Measurements from ENCODE around the gene HDAC9.

The HDAC9 gene

DNA sequence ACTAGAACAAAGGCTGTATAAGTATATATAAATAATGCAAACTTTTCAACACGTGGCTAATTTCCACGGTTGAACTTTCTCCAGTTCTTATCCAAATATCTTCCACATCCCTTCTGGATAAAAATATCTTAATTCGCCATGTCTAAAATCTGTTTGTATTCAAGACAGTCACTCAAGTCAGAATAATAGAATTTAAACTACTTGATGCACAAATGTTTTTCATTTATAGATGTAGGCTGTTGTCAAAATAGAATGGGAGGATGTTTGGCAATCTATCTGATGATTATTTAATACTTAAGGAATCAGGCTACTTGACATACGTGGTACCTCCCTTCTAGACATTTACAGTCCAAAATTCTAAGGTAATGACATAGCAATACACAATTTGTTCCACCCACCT lies 417.6 kb downstream of the HDAC9 start:
- no peak overlapping the region for H3K23ac ChIP-seq (ENCODE audit: low read length)
- H3K9ac ChIP-seq (ENCODE audit: low read length) = no peak overlapping the region
- no peaks in the 10 kb centered on the region for H3K79me1 ChIP-seq (ENCODE audit: low read length)
- no peaks in the 10 kb centered on the region for H3K36me3 ChIP-seq (ENCODE audit: control insufficient read depth, insufficient read depth, low read length)
- H3K56ac ChIP-seq (ENCODE audit: low read length) = no peak overlapping the region
- H4K8ac ChIP-seq (ENCODE audit: low read depth, low read length) = no peak overlapping the region
- H3K4ac ChIP-seq (ENCODE audit: low read depth, low read length) = no peak overlapping the region
- no peak overlapping the region for H3K4me2 ChIP-seq (ENCODE audit: low read length)
- H3K4me3 ChIP-seq (ENCODE audit: low read length) = no peak overlapping the region
- H3K4me1 ChIP-seq (ENCODE audit: control insufficient read depth, low read depth, low read length) = no peaks in the 10 kb centered on the region
- WGBS (ENCODE audit: extremely low coverage, insufficient coverage, low lambda C conversion rate) = no CpG with 5 or more reads among the region's 4 CpGs
- no peak for DNase-seq
- no peaks in the 10 kb centered on the region for H3K79me2 ChIP-seq (ENCODE audit: control insufficient read depth, insufficient read depth, low read length)
- H2BK5ac ChIP-seq (ENCODE audit: low read length) = no peak overlapping the region
- no peak overlapping the region for H2BK120ac ChIP-seq (ENCODE audit: low read depth, low read length)
- no peaks in the 10 kb centered on the region for H3K27me3 ChIP-seq (ENCODE audit: insufficient read depth, low read length, poor library complexity)
- no peak overlapping the region for H2BK15ac ChIP-seq (replicated peaks; ENCODE audit: low read depth)
- H3K27ac ChIP-seq (ENCODE audit: low read depth, low read length) = no peak overlapping the region
- no peak overlapping the region for H2AK5ac ChIP-seq (ENCODE audit: low read length)
- H4K5ac ChIP-seq (ENCODE audit: low read length) = no peak overlapping the region
- no peak overlapping the region for H3K18ac ChIP-seq (ENCODE audit: low read length)

DNA sequence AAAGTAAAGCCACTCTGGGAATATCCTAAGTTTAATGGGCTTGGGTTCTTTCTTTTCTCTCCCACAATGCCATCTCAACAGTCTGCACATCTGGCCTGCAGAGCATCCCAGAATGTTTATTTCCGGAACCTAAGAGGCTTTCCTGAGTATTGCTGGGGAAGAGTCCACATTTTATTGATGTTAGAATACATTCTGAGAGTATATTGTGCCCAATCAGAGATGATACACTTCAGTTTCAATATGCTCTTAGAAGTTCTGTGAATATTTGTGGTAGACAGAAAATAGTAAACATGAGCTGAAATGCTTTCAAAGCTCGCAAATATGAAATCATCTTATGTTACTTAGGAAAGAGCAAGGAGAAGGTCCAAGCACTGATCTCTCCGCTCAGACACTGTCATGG lies 421.3 kb downstream of the HDAC9 start:
- Histone ChIP-seq H2BK15ac (replicated peaks; ENCODE audit: low read depth) (no peak overlapping the region), H3K27ac (ENCODE audit: low read depth, low read length) (no peak overlapping the region), H3K23ac (ENCODE audit: low read length) (no peak overlapping the region), H3K79me2 (ENCODE audit: control insufficient read depth, insufficient read depth, low read length) (no peaks in the 10 kb centered on the region), H3K27me3 (ENCODE audit: insufficient read depth, low read length, poor library complexity) (no peaks in the 10 kb centered on the region), H4K8ac (ENCODE audit: low read depth, low read length) (no peak overlapping the region), H3K56ac (ENCODE audit: low read length) (no peak overlapping the region), H3K4me2 (ENCODE audit: low read length) (no peak overlapping the region), H3K9ac (ENCODE audit: low read length) (no peak overlapping the region), H3K18ac (ENCODE audit: low read length) (no peak overlapping the region), H3K36me3 (ENCODE audit: control insufficient read depth, insufficient read depth, low read length) (no peaks in the 10 kb centered on the region), H2BK120ac (ENCODE audit: low read depth, low read length) (no peak overlapping the region), H2BK5ac (ENCODE audit: low read length) (no peak overlapping the region), H2AK5ac (ENCODE audit: low read length) (no peak overlapping the region), H3K4me3 (ENCODE audit: low read length) (no peak overlapping the region), H3K4ac (ENCODE audit: low read depth, low read length) (no peak overlapping the region), H3K79me1 (ENCODE audit: low read length) (no peaks in the 10 kb centered on the region), H3K4me1 (ENCODE audit: control insufficient read depth, low read depth, low read length) (no peaks in the 10 kb centered on the region), H4K5ac (ENCODE audit: low read length) (no peak overlapping the region)
- no peak for DNase-seq
- WGBS (ENCODE audit: extremely low coverage, insufficient coverage, low lambda C conversion rate) = no CpG with 5 or more reads among the region's 3 CpGs

DNA sequence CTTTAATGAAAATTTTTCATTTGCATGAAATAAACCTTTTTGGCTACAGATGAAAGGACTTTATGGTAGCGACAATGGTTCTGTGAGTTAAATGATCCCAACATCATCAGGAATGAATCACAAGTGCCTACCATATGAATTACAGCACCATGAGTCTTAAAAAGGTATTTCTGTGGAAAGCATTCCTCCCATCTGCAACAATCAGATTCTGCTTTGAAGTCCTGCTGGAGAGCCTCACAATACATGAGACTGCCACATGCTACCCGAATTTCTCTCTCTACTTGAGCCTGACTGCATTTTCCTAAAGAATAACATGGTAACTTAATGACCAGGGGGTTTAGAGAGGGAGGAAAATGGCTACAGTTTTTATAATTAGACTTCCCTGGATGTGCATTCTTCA lies 431.6 kb downstream of the HDAC9 start:
- H3K4me1 ChIP-seq (ENCODE audit: control insufficient read depth, low read depth, low read length) = no peaks in the 10 kb centered on the region
- WGBS (ENCODE audit: extremely low coverage, insufficient coverage, low lambda C conversion rate) = no CpG with 5 or more reads among the region's 2 CpGs
- no peak overlapping the region for H3K4me2 ChIP-seq (ENCODE audit: low read length)
- H3K79me2 ChIP-seq (ENCODE audit: control insufficient read depth, insufficient read depth, low read length) = no peaks in the 10 kb centered on the region
- no peaks in the 10 kb centered on the region for H3K36me3 ChIP-seq (ENCODE audit: control insufficient read depth, insufficient read depth, low read length)
- H3K56ac ChIP-seq (ENCODE audit: low read length) = no peak overlapping the region
- H3K18ac ChIP-seq (ENCODE audit: low read length) = no peak overlapping the region
- no peak overlapping the region for H3K4ac ChIP-seq (ENCODE audit: low read depth, low read length)
- no peak overlapping the region for H4K8ac ChIP-seq (ENCODE audit: low read depth, low read length)
- H2BK120ac ChIP-seq (ENCODE audit: low read depth, low read length) = no peak overlapping the region
- no peak overlapping the region for H3K23ac ChIP-seq (ENCODE audit: low read length)
- no peak overlapping the region for H3K9ac ChIP-seq (ENCODE audit: low read length)
- H2BK15ac ChIP-seq (replicated peaks; ENCODE audit: low read depth) = no peak overlapping the region
- no peaks in the 10 kb centered on the region for H3K79me1 ChIP-seq (ENCODE audit: low read length)
- no peak overlapping the region for H3K4me3 ChIP-seq (ENCODE audit: low read length)
- H3K27ac ChIP-seq (ENCODE audit: low read depth, low read length) = no peak overlapping the region
- no peak overlapping the region for H2AK5ac ChIP-seq (ENCODE audit: low read length)
- H3K27me3 ChIP-seq (ENCODE audit: insufficient read depth, low read length, poor library complexity) = no peaks in the 10 kb centered on the region
- H4K5ac ChIP-seq (ENCODE audit: low read length) = no peak overlapping the region
- no peak for DNase-seq
- no peak overlapping the region for H2BK5ac ChIP-seq (ENCODE audit: low read length)

DNA sequence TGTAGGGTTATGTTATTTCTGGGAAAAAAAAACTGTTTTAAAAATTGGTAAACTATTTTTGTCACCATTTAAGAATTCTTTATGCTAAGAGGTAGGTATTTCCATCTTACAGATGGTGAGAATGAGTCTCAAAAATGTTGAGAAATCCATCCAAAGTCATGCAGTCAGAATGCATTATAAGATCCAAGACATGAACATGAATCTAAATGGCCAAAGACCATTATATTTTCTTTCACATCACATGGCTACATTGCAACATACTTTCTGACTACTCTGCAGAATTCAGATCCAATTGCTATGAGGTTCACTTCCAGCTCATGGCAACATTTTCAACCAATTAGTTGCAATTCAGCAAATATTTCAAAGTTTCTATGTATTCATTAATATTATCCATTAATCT lies 440.7 kb downstream of the HDAC9 start:
- Histone ChIP-seq H3K79me2 (ENCODE audit: control insufficient read depth, insufficient read depth, low read length) (no peaks in the 10 kb centered on the region), H2BK120ac (ENCODE audit: low read depth, low read length) (no peak overlapping the region), H3K4me2 (ENCODE audit: low read length) (no peak overlapping the region), H3K4me1 (ENCODE audit: control insufficient read depth, low read depth, low read length) (peaks cover 2% of the 10 kb centered on the region), H3K4me3 (ENCODE audit: low read length) (no peak overlapping the region), H3K27ac (ENCODE audit: low read depth, low read length) (no peak overlapping the region), H3K27me3 (ENCODE audit: insufficient read depth, low read length, poor library complexity) (no peaks in the 10 kb centered on the region), H3K23ac (ENCODE audit: low read length) (no peak overlapping the region), H2BK5ac (ENCODE audit: low read length) (no peak overlapping the region), H3K18ac (ENCODE audit: low read length) (no peak overlapping the region), H3K9ac (ENCODE audit: low read length) (no peak overlapping the region), H2BK15ac (replicated peaks; ENCODE audit: low read depth) (no peak overlapping the region), H4K8ac (ENCODE audit: low read depth, low read length) (no peak overlapping the region), H3K56ac (ENCODE audit: low read length) (no peak overlapping the region), H3K36me3 (ENCODE audit: control insufficient read depth, insufficient read depth, low read length) (no peaks in the 10 kb centered on the region), H4K5ac (ENCODE audit: low read length) (no peak overlapping the region), H2AK5ac (ENCODE audit: low read length) (no peak overlapping the region), H3K4ac (ENCODE audit: low read depth, low read length) (no peak overlapping the region), H3K79me1 (ENCODE audit: low read length) (no peaks in the 10 kb centered on the region)
- no peak for DNase-seq

DNA sequence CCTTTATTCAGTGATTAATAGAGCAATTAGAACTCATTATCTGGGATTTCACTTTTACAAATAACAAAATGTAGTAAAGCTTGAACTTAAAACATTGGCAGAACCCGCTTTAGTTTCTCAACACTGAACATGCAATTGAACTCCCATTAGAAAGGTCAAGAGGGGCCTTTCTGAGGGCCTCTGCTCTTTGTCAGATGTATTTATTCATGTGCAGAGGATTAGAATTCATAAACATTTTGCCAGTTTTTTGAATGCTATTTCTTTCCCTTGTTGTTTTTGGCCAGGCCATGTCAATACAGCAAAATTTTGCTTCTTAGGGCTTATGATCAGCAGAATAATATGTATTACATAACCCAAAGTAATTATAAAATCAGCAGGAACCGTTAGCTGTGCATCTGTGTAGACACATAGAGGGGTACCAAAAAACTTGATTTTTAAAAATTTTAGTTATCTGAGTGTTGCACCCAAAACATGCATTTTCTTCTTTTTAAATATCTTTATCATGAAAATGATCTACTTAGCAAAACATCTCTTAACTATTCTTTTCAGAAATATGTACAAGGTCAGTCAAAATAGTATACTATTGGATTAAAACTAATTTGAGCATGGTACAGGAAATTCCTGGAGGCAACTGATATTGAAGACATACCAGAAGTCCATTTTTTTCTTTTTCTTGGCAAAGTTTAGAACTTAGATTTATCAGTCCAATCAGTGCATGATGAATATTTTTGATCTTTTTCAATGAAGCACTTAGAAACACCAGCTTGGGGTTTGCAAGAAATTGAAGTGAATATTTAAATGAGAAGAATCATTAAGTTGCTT lies 444.4 kb downstream of the HDAC9 start:
- Histone ChIP-seq H2AK5ac (ENCODE audit: low read length) (no peak overlapping the region), H2BK5ac (ENCODE audit: low read length) (peak overlapping the region; percentile 43)

DNA sequence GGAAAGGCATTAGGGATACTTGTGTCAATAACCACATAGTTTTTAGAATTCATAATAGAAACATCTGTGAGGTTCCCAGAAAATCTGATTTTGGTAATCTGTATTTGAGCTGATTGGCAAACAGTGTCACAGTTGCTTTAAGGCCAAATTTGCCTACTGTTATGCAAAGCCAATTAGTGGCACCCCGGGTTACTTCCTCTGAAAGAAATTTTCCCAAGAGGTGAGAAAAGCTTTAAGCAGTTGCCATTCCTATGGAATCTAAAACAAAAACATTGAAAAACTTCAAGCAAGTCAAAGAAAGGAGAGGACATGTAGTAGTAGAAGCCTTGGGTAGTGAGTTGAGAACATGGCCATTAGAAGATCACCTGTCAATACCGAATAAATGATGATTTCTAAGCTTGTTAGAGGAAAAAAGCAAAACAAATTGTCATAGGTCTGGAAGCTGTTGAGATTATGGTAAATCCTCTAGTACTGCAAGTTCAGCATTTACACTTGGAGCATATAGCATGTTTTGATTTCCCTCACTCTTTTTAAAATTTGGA lies 445.1 kb downstream of the HDAC9 start:
- no peaks in the 10 kb centered on the region for H3K36me3 ChIP-seq (ENCODE audit: control insufficient read depth, insufficient read depth, low read length)
- no peak overlapping the region for H4K5ac ChIP-seq (ENCODE audit: low read length)
- H3K18ac ChIP-seq (ENCODE audit: low read length) = no peak overlapping the region
- peaks cover 4% of the 10 kb centered on the region for H3K4me1 ChIP-seq (ENCODE audit: control insufficient read depth, low read depth, low read length)
- peak; percentile 96 for DNase-seq
- H3K4me2 ChIP-seq (ENCODE audit: low read length) = no peak overlapping the region
- H3K27me3 ChIP-seq (ENCODE audit: insufficient read depth, low read length, poor library complexity) = no peaks in the 10 kb centered on the region
- H3K23ac ChIP-seq (ENCODE audit: low read length) = no peak overlapping the region
- no peak overlapping the region for H2BK15ac ChIP-seq (replicated peaks; ENCODE audit: low read depth)
- no peak overlapping the region for H3K4ac ChIP-seq (ENCODE audit: low read depth, low read length)
- no peak overlapping the region for H2BK5ac ChIP-seq (ENCODE audit: low read length)
- H2AK5ac ChIP-seq (ENCODE audit: low read length) = no peak overlapping the region
- no peak overlapping the region for H2BK120ac ChIP-seq (ENCODE audit: low read depth, low read length)
- peak overlapping the region; percentile 84 for H3K27ac ChIP-seq (ENCODE audit: low read depth, low read length)
- H3K56ac ChIP-seq (ENCODE audit: low read length) = no peak overlapping the region
- H3K9ac ChIP-seq (ENCODE audit: low read length) = no peak overlapping the region
- H3K79me1 ChIP-seq (ENCODE audit: low read length) = no peaks in the 10 kb centered on the region
- WGBS (ENCODE audit: extremely low coverage, insufficient coverage, low lambda C conversion rate) = no CpG with 5 or more reads among the region's 2 CpGs
- H4K8ac ChIP-seq (ENCODE audit: low read depth, low read length) = no peak overlapping the region
- no peak overlapping the region for H3K4me3 ChIP-seq (ENCODE audit: low read length)
- H3K79me2 ChIP-seq (ENCODE audit: control insufficient read depth, insufficient read depth, low read length) = no peaks in the 10 kb centered on the region

More for the DNA sequence above, 444.4 kb downstream of the HDAC9 start:
- no peaks in the 10 kb centered on the region for H3K27me3 ChIP-seq (ENCODE audit: insufficient read depth, low read length, poor library complexity)
- H2BK120ac ChIP-seq (ENCODE audit: low read depth, low read length) = no peak overlapping the region
- H3K4ac ChIP-seq (ENCODE audit: low read depth, low read length) = no peak overlapping the region
- H3K23ac ChIP-seq (ENCODE audit: low read length) = no peak overlapping the region
- no peaks in the 10 kb centered on the region for H3K79me1 ChIP-seq (ENCODE audit: low read length)
- H3K9ac ChIP-seq (ENCODE audit: low read length) = no peak overlapping the region
- no peaks in the 10 kb centered on the region for H3K36me3 ChIP-seq (ENCODE audit: control insufficient read depth, insufficient read depth, low read length)
- no peak overlapping the region for H3K27ac ChIP-seq (ENCODE audit: low read depth, low read length)
- H3K56ac ChIP-seq (ENCODE audit: low read length) = no peak overlapping the region
- peaks cover 4% of the 10 kb centered on the region for H3K4me1 ChIP-seq (ENCODE audit: control insufficient read depth, low read depth, low read length)
- WGBS (ENCODE audit: extremely low coverage, insufficient coverage, low lambda C conversion rate) = no CpG with 5 or more reads among the region's 2 CpGs
- H4K8ac ChIP-seq (ENCODE audit: low read depth, low read length) = no peak overlapping the region
- no peak overlapping the region for H3K4me3 ChIP-seq (ENCODE audit: low read length)
- DNase-seq = no peak
- no peak overlapping the region for H3K4me2 ChIP-seq (ENCODE audit: low read length)
- H3K18ac ChIP-seq (ENCODE audit: low read length) = no peak overlapping the region
- no peaks in the 10 kb centered on the region for H3K79me2 ChIP-seq (ENCODE audit: control insufficient read depth, insufficient read depth, low read length)
- H2BK15ac ChIP-seq (replicated peaks; ENCODE audit: low read depth) = peak overlapping the region; percentile 96
- no peak overlapping the region for H4K5ac ChIP-seq (ENCODE audit: low read length)

Data from mesendoderm (in vitro differentiated cells).